ENCODE results near the gene PLXNA2.

Gene PLXNA2

DNA sequence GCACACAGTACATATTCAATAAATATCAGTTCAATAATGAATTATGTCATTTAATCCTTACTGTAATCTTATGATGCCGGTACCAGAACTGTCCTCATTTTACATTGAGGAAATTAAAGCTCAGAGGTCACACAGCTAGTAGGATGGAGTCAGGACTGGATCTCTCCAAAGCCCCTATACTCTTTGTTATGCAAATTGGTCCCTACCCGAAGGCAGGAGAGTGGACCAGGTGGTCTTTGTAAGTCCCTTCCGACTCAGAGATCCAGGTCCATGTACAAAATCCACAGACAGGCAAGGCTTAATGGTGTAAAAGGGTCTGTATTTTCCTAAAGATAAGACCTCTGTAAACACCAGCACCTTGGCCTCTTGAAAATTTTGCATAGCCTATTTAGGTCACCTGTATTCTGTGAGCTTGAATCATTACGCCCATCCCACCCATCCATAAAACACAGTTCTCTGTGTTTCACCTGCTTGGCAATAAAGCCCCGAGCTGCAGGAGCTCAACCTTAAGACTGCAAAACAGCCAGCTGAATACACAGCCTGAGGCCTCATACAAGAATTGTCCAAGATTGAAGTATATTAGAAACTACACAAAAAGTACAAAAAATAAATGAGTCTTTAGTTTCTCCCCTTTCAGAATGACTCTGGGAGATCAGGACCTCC, 41.7 kb downstream of the PLXNA2 start:
- no peaks in the 10 kb centered on the region for H3K4me1 Mint-ChIP-seq (ENCODE audit: low read depth)
- H3K36me3 Mint-ChIP-seq (ENCODE audit: low read depth), result no peaks in the 10 kb centered on the region
- H3K27me3 Mint-ChIP-seq (ENCODE audit: low read depth), result no peaks in the 10 kb centered on the region
- H3K27ac Mint-ChIP-seq, result no peak overlapping the region
- no peaks in the 10 kb centered on the region for H3K9me3 Mint-ChIP-seq
- H3K4me3 Mint-ChIP-seq, result no peak overlapping the region

DNA sequence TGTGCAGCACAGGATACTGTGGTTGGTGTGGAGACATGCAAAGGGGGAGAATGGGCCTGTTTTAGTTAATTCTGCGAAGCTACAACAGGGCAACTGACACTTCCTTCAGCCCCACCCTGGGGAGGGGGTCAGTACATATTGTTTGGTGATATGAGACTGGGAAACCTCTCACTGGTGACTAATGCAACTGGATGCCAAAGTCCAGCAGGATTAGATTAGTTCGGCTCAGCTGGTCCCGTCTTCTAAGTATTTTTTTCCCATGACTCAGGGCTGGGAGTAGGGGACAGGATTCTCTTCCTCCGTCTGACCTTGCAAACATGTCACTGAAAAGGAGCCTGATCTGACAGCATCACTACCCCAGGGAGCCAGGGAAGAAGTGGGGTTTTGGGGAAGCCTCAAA, 43.0 kb downstream of the PLXNA2 start:
- no peaks in the 10 kb centered on the region for H3K27me3 Mint-ChIP-seq (ENCODE audit: low read depth)
- no peak overlapping the region for H3K27ac Mint-ChIP-seq
- H3K4me1 Mint-ChIP-seq (ENCODE audit: low read depth), result no peaks in the 10 kb centered on the region
- H3K9me3 Mint-ChIP-seq, result no peaks in the 10 kb centered on the region
- no peaks in the 10 kb centered on the region for H3K36me3 Mint-ChIP-seq (ENCODE audit: low read depth)
- H3K4me3 Mint-ChIP-seq, result no peak overlapping the region

DNA sequence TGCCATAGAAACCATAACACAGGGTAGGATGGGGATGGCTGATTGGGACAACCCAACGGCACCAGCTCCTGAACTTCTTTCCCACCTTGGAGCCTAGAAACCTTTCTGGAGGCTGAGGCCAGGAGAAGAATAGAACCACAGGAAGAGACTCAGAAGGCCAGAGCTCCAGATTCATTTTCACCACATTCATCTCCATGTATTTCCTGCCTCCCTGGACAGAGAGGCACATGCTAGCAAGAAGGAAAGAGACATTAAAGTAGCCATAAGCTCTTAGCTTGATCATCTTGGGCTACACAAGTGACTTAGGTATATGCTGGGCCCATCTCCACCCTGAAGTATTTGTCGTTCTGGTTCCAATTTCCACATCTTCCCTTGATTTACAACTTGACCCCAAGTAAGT, 44.1 kb downstream of the PLXNA2 start:
- H3K27me3 Mint-ChIP-seq (ENCODE audit: low read depth), result no peaks in the 10 kb centered on the region
- no peaks in the 10 kb centered on the region for H3K4me1 Mint-ChIP-seq (ENCODE audit: low read depth)
- H3K27ac Mint-ChIP-seq, result no peak overlapping the region
- no peaks in the 10 kb centered on the region for H3K36me3 Mint-ChIP-seq (ENCODE audit: low read depth)
- H3K4me3 Mint-ChIP-seq, result no peak overlapping the region
- H3K9me3 Mint-ChIP-seq, result no peaks in the 10 kb centered on the region

DNA sequence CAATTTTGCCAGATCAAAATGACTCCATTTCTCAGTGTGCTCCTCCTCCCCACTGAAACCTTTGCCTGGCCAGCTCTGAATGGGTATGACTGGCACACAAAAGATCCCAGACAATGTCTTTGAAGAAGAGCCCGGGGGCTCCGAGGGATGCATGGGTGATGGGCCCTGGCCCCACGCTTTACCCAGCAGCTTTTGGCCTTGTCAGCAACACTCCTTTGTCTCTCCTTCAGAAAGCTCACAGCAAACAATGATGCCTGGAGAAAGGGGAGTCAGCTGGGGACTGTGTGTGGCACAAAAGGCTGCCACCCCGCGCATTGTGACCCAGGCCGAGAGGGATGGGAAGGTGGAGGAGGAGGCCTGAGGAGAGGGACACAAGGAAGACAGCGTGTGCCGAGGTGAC, 45.9 kb downstream of the PLXNA2 start:
- Mint-ChIP-seq H3K4me3 (no peak overlapping the region), H3K9me3 (no peaks in the 10 kb centered on the region), H3K27ac (no peak overlapping the region), H3K36me3 (ENCODE audit: low read depth) (no peaks in the 10 kb centered on the region), H3K4me1 (ENCODE audit: low read depth) (no peaks in the 10 kb centered on the region), H3K27me3 (ENCODE audit: low read depth) (no peaks in the 10 kb centered on the region)

DNA sequence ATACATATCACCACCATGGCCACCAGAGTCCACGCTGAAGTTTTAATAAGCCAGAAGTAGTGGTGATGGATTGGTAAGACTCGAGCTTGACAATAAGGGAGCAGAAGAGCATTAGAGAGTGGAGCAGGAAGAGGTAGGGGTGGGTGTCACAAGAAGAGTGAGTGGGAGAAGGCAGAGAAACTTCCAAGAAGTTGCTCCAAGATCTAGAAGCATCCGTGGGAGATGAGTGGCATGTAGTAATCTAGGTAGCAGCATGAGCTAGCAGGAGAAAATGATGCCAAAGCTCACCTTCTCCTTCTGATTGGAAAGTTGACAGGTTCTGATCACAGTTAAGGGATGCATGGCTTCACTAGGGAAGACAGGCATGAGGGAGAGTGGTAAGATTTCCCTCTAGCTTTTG, 49.2 kb downstream of the PLXNA2 start:
- Mint-ChIP-seq H3K36me3 (ENCODE audit: low read depth) (no peaks in the 10 kb centered on the region), H3K4me3 (no peak overlapping the region), H3K4me1 (ENCODE audit: low read depth) (no peaks in the 10 kb centered on the region), H3K9me3 (no peaks in the 10 kb centered on the region), H3K27ac (no peak overlapping the region), H3K27me3 (ENCODE audit: low read depth) (no peaks in the 10 kb centered on the region)

DNA sequence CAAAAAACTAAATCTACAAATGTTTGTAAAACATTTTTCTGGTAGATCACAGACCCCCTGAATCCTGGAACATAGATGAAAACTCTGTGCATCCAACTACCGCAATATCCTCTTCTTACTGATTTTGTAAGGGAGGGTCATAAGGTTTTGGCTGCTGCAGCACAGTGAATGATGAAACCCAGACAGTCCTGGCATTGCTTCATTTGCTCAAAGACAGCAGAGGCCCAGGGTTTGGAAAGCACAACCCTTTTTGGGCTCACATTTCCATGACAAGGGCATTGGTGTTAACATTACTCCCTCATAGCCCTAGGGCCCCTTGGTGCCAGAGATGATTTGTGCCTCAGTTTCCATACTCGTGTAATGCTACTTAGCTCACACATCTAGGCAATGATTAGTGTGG, 51.2 kb downstream of the PLXNA2 start:
- Mint-ChIP-seq H3K4me3 (no peak overlapping the region), H3K9me3 (no peaks in the 10 kb centered on the region), H3K27me3 (ENCODE audit: low read depth) (peaks cover 3% of the 10 kb centered on the region), H3K4me1 (ENCODE audit: low read depth) (peaks cover 9% of the 10 kb centered on the region), H3K27ac (no peak overlapping the region), H3K36me3 (ENCODE audit: low read depth) (no peaks in the 10 kb centered on the region)

DNA sequence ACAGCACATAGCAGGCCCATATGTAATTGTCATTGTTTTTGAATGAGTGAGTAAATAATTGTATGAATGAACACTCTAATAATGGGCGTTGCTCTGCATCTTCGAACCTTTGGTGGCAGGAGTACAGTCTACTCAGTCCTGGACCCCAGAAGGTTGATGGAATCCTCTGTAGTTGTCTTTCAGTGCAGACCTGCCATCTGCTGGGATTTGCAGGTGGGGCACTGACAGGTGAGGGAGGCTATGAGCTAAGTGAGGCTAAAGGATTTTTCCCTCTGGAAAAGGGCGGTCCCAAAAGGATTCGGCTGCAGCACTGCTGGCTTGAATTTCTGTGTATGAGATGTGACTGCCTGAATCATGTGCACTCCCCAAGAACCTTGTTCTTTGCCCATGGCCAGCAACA, 53.4 kb downstream of the PLXNA2 start:
- H3K4me1 Mint-ChIP-seq (ENCODE audit: low read depth), result peaks cover 9% of the 10 kb centered on the region
- peaks cover 3% of the 10 kb centered on the region for H3K27me3 Mint-ChIP-seq (ENCODE audit: low read depth)
- H3K9me3 Mint-ChIP-seq, result no peaks in the 10 kb centered on the region
- H3K36me3 Mint-ChIP-seq (ENCODE audit: low read depth), result no peaks in the 10 kb centered on the region
- H3K4me3 Mint-ChIP-seq, result no peak overlapping the region
- H3K27ac Mint-ChIP-seq, result no peak overlapping the region

DNA sequence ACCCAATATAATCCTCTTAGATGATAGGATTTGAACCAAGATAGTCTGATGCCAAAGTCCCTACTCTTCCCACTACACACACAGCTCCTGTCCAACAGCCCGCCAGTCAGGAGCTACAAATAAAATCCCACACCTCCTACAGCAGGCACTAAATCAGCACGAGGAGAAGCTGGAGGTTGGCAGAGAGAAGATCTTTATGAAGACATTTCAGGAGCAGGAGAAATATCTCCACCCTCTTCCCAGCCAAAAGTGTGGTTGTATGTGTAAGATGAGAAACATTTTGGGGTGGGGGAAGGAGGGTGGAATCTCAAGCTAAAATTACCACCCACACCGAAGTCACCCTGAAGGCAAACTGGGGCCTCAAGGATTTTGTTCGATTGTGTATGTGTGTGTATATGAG, 54.5 kb downstream of the PLXNA2 start:
- no peak overlapping the region for H3K4me3 Mint-ChIP-seq
- H3K36me3 Mint-ChIP-seq (ENCODE audit: low read depth), result no peaks in the 10 kb centered on the region
- peaks cover 3% of the 10 kb centered on the region for H3K27me3 Mint-ChIP-seq (ENCODE audit: low read depth)
- no peak overlapping the region for H3K27ac Mint-ChIP-seq
- peaks cover 9% of the 10 kb centered on the region for H3K4me1 Mint-ChIP-seq (ENCODE audit: low read depth)
- no peaks in the 10 kb centered on the region for H3K9me3 Mint-ChIP-seq

DNA sequence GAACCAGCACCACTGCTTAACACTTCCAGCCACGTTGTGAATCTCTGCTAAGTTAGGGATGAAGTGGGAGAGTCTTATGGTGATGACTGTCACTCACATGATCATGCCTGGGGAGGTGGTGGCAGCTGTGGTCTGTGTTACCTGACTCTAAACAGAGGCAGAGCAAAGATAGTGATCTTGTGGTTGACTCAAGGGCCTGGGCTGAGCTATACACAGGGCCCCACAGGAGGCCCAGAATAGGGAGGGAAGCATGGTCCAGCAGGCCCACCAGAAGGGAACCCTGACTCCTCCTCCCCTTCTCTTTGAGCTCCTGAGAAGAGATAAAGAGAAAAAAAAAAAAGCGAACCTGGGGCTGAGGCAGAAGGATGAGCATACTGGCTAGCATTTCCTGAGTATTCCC, 55.0 kb downstream of the PLXNA2 start:
- no peak overlapping the region for H3K4me3 Mint-ChIP-seq
- no peak overlapping the region for H3K27ac Mint-ChIP-seq
- H3K4me1 Mint-ChIP-seq (ENCODE audit: low read depth), result peaks cover 9% of the 10 kb centered on the region
- H3K36me3 Mint-ChIP-seq (ENCODE audit: low read depth), result no peaks in the 10 kb centered on the region
- peaks cover 3% of the 10 kb centered on the region for H3K27me3 Mint-ChIP-seq (ENCODE audit: low read depth)
- no peaks in the 10 kb centered on the region for H3K9me3 Mint-ChIP-seq

DNA sequence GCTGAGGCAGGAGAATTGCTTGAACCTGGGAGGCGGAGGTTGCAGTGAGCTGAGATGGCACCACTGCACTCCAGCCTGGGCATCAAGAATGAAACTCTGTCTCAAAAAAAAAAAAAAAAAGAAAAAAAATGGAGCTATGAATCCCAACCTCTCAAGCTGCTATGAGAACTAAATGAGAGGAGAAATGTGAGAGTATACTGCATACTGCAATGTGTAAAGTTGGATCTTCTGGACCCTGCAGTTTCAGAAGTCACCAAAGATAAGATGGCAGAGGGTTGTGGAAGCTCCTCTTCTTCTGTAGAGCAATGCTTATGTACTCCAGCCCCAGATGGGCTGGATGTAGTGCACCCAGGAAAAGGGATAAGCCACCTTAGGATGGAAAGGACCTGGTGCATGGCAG, 55.6 kb downstream of the PLXNA2 start:
- Mint-ChIP-seq H3K9me3 (no peaks in the 10 kb centered on the region), H3K4me3 (no peak overlapping the region), H3K27ac (no peak overlapping the region), H3K27me3 (ENCODE audit: low read depth) (peaks cover 3% of the 10 kb centered on the region), H3K36me3 (ENCODE audit: low read depth) (no peaks in the 10 kb centered on the region), H3K4me1 (ENCODE audit: low read depth) (peaks cover 9% of the 10 kb centered on the region)

DNA sequence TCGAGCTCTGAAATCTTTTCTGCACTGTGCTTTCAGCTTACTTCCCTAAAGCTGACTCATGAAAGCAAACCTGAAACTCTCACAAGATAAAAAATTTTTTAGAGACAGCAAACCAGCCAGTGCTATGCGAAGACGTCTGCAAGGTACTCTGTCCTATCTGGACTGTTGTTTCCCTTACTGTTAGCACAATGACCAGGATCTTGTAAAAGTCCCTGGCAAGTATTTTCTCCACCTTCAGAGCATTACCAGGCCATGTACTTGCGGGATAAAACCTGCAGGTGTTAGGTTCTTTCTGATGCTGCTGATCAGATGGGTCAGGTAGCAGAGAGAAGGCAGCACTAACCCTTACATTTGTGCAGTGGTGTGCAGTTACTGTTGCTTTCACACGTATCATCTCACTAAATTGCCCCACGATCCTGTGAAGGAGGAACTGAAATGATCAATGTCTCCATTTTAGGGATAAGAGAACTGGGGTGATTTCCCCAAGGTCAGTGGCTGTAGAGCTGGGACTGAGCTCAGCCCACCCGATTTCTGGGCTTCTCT, 56.6 kb downstream of the PLXNA2 start:
- H3K4me3 Mint-ChIP-seq, result no peak overlapping the region
- no peaks in the 10 kb centered on the region for H3K36me3 Mint-ChIP-seq (ENCODE audit: low read depth)
- no peaks in the 10 kb centered on the region for H3K9me3 Mint-ChIP-seq
- H3K27me3 Mint-ChIP-seq (ENCODE audit: low read depth), result peaks cover 3% of the 10 kb centered on the region
- peaks cover 9% of the 10 kb centered on the region for H3K4me1 Mint-ChIP-seq (ENCODE audit: low read depth)
- no peak overlapping the region for H3K27ac Mint-ChIP-seq

DNA sequence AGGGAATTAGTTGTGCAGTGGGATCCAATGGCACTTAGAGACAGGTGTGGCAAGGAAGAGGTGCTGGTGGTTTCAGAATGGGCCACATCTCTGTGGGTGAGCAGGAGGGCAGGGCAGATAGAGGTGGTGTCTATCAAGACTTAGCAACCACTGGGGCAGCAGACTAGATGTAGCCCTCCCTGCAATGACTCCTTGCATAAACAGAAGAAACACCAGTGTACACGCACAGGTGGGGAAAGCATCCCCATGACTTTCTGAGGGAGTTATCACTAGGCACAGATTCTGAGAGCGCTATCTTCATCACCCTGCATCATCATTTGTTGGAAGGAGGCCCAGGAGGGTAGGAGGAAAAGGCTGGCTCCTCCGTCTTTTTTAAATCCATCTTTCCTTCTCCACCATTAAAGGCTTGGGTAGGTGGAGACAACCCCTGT, 58.4 kb downstream of the PLXNA2 start:
- Mint-ChIP-seq H3K36me3 (ENCODE audit: low read depth) (no peaks in the 10 kb centered on the region), H3K4me3 (no peak overlapping the region), H3K27ac (no peak overlapping the region), H3K9me3 (no peaks in the 10 kb centered on the region), H3K4me1 (ENCODE audit: low read depth) (peaks cover 9% of the 10 kb centered on the region), H3K27me3 (ENCODE audit: low read depth) (peaks cover 6% of the 10 kb centered on the region)

DNA sequence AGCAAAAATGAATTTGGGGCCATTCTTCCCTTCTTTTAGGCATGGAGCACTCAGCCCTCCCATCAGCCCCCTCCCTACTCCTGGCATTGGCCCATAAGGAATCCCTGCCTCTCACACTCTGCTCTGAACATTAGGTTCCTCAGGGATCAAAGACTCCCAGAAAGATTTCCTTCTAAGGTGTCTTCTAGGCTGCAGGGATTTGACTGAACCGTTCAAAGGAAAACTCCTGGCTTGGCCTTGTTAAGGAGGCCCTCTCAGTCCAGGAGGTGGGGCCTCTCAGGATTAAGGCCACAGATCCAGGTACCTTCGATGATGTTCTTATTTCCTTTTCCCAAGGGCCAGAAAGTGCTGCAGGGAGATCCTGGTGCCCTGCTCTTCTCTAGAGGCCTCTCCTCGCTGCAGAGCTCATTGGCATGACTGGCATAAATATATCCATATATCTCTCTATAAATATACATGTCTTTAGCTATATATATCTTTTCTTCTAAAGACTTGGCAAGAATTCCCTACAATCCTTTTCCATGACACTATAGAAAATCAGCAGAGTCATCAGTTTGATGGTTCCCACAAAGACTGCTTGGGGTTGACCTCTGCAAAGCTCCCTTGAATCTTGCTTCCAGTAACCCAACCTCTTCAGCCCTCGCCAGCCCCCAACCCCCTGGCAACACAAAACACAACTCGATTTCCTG, 59.1 kb downstream of the PLXNA2 start:
- Mint-ChIP-seq H3K27me3 (ENCODE audit: low read depth) (peaks cover 6% of the 10 kb centered on the region), H3K4me3 (no peak overlapping the region), H3K4me1 (ENCODE audit: low read depth) (peaks cover 9% of the 10 kb centered on the region), H3K9me3 (no peaks in the 10 kb centered on the region), H3K27ac (no peak overlapping the region), H3K36me3 (ENCODE audit: low read depth) (no peaks in the 10 kb centered on the region)

DNA sequence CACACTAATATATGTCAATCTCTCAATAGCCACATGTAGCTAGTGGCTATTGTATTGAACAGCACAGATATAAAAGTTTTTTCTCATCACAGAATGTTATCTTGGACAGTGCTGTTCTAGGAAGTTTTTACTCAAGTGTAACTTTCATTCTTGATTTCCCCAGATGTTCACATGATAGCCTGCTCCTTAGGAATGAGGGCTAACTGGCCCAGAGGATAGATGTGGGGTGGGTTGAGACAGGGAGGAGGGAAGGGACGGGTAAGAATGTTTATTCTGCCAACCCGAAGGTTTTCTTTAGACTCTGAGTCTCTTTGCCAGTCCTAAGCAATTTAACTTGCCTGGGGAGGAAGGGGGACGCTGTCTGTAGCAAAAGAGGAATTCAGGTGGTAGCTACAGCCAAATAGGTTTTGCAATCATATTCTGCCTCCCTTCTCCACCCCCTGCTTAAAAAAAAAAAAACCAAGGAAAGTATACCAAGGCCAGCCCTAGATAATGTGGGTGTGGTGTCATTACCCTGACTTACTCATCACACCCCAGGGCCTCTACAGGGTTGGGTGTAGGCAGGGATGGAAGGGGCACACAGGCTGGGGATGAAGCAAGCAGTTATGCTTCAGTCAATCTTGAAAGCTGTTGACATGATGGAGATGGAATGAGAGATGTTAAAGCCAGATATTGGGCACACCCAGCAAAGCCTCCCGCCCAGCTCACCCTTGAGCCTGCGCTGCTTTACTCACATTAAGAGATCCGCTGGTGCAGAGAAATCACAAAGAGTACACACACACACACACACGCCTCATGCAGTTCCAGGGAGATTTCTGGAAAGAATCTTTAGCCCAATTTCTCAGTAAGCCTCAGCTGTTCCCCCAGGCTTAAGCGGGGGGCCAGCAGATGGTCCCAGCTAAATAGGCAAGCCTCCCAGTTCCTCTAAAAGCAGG, 59.9 kb downstream of the PLXNA2 start:
- peaks cover 6% of the 10 kb centered on the region for H3K27me3 Mint-ChIP-seq (ENCODE audit: low read depth)
- no peaks in the 10 kb centered on the region for H3K9me3 Mint-ChIP-seq
- H3K27ac Mint-ChIP-seq, result no peak overlapping the region
- H3K36me3 Mint-ChIP-seq (ENCODE audit: low read depth), result no peaks in the 10 kb centered on the region
- peaks cover 6% of the 10 kb centered on the region for H3K4me1 Mint-ChIP-seq (ENCODE audit: low read depth)
- no peak overlapping the region for H3K4me3 Mint-ChIP-seq

Data from T-helper 1 cell treated with Interleukin-12 subunit alpha and Interleukin-12 subunit beta and Interleukin-4 antibody, amounts not matched to agents 30 μg/mL and 1 μg/mL, for 36 hours (primary cell).